LNCAP (cell line): Measurements from ENCODE around the gene MIER2.

Source experiments
- TF ChIP-seq, protein P1 (sequence below): fragments of 450-650 bp; IDR thresholded peaks from 2 replicates; pipeline ENCODE4 v1.5.1; 2017; ENCODE audit warnings: mild to moderate bottlenecking

The MIER2 gene

DNA sequence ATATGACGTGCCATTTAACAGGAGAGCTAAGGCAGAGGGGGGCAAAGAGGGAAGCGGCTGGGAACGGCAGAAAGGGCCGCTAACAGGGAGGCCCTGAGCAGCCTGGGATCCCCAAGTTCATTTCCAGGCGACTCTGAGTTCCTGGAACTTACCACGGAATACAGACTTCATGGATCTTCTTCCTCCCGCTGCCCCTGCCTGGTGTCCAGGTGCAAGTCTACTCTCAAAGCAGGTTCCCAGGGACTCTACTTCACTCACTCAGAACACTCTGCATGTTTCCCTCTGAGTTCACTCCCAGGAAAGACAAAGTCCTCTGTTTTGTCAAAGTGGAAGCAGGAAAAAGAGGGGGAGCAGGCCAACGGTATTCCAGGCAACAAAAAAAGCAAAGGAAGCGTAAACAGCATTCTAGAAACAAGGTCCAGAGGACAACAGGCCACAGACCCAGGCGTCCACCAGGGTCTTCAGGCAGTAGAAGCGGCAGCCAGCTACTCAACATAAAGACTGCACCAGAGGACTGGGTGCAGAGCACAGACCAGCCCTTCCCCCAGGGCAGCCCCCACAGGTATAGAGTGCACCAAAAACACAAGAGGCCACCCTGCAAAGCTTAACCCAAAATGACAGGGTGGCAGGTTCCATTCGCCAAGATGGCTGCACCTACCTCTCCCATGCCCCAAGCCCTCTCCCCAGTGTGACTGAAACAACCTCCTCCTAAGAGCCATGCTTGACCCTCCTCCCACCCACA, 3.0 kb downstream of the MIER2 start:
- TF ChIP-seq, protein P1, sequence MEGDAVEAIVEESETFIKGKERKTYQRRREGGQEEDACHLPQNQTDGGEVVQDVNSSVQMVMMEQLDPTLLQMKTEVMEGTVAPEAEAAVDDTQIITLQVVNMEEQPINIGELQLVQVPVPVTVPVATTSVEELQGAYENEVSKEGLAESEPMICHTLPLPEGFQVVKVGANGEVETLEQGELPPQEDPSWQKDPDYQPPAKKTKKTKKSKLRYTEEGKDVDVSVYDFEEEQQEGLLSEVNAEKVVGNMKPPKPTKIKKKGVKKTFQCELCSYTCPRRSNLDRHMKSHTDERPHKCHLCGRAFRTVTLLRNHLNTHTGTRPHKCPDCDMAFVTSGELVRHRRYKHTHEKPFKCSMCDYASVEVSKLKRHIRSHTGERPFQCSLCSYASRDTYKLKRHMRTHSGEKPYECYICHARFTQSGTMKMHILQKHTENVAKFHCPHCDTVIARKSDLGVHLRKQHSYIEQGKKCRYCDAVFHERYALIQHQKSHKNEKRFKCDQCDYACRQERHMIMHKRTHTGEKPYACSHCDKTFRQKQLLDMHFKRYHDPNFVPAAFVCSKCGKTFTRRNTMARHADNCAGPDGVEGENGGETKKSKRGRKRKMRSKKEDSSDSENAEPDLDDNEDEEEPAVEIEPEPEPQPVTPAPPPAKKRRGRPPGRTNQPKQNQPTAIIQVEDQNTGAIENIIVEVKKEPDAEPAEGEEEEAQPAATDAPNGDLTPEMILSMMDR, result no peak

DNA sequence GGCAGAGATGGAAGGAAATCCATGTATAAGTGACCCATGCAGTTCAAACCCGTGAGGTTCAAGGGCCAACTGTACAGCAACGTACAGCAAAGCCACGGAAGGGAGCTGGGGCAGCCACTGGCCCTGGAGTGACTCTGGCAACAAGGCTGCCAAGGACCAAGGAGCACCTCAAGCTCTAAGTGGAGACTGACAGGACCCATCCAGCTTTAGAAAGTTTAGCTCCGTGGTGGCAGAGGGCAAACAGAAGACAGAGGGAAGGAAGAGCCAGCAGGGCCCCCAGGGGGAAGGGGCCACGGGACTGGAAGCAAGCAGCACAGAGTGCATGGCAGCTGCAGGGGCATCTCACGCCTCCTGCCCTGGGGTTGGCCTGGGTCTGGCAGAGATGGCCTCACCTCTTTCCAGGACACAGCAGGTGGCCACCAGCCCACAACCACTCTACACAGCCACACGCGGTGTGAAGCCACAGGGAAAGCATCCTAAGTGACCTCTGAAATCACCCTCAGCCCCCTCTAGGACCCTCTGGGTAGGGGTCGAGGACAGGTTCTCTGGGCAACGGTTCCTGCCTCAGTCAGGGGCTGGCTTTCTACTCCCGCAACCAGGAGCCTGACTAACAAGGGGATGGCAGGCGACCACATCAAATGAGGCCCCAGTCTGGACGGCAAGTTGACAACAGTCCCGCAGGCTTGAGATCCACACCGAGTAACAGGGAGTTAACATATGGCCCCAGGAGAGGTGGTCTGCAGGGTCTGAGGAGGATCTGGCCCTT, 3.8 kb downstream of the MIER2 start:
- TF ChIP-seq, protein P1, result no peak

DNA sequence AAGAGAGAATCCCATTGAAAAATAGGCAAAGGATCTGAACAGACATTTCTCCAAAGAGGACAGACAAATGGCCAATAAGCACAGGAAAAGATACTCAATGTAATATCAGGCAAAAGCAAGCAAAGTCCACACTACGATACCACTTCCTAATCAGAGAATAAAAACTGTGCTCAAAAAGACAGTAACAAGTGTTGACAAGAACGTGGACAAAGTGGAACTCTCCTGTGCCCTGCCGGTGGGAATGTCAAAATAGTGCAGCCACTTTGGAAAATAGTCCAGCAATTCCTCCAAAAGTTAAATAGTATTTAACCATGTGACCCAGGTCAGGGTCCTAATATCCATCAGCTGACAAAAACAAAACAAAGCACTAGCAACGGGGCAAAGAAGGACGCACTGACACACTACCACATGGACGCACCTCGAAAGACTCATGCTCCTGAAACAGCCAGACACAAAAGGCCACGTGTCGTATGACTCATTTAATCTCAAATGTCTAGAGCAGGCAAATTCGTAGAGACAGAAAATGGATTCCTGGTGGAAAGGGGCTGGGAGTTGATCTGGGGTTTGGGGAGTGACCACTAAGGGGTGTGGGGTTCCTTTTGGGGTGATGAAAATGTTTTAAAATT, 5.2 kb downstream of the MIER2 start:
- TF ChIP-seq, protein P1, result no peak

DNA sequence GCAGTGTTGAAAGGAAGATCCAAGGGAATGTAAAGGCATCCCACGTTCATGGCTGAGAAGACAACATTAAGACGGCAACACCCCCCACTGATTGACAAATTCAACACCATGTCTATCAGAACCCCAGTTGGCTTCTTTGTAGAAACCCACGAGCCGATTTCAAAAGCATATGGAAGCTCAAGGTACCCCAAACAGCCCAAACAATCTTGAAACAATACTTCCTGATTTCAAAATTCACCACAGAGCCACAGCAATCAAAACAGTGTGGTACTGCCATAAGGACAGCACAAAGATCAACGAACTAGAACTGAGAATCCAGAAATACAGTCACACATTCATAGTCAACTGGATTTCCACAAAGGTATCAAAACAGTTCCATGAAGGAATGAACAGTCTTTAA, 6.2 kb downstream of the MIER2 start:
- TF ChIP-seq, protein P1, result no peak

DNA sequence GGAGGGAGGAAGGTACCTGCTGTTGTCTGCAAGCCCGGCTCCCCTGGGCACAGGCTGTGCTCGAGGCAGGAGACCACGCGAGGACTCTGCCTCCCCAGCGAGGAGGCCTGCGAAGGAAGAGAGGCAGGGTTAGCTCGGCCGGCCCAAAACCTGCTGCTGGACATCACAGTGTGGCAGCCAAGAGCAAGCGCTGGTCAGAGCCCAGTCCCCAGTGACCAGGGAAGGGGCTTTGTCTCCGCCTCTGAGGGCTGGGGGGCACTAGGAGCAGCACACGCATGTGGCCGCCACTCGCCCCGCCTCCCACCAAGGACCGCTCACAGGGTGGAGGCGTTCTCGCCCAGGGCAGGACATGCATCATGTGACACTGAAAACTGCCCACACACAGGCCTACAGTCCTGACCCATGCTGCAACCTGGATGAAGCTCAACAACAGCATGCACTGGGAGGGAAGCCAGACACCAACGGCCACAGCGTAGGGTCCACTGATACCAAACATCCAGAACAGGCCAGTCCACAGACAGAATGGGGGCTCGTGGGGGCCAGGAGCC, 8.5 kb downstream of the MIER2 start:
- TF ChIP-seq, protein P1, result no peak

DNA sequence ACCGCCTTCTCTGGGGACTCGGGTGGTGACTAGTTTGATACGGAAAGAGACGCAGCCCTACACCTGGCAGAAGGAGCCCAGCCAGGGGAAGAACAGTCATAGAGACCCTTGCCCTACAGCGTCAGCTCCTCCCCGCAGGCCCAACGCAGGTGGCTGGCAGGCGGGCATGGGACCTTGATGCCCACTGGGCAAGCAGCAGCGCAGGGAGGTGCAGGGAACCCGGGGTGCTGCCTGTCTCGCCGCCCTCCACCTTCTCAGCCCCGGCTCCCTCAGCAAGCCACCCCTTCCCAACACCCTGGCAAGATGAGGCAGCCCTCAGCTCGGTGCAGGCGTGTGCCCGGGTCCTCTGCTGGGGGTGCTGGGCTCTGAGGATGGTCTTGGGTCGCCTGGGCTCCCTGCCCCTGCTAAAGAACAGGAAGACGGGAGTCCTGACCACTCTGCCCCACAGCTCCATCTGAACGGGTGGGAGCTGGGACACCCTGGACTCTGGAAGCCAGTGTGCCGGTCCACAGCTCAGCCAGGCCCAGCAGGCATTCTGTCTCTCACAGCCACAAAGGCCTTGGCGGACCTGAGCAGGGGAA, 9.0 kb downstream of the MIER2 start:
- TF ChIP-seq, protein P1, result no peak

DNA sequence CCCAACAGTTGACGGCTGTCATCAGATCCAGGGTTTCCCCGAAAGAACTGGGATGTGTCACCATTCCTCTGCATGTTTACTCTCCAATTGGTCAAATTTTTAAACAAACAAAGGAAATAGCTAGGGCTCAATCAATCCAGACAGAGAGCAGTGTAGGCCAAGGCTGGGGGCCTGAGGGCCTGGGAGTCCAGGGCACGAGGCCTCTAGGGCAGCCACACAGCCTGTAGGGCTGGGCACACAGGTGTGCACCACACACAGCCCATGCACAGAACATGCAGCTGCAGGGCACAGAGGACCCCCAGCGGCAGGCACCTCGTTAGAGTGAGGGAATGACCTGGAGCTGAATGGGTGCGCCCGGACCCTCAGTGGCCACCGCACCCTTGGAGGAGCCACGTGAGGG, 9.5 kb downstream of the MIER2 start:
- TF ChIP-seq, protein P1, result no peak
